KBM-7 (cell line): Measurements from ENCODE around the gene GABBR2.
"Not testable (repeated sequence)": the region's sequence is repeated elsewhere in the genome, so short reads cannot be mapped to it uniquely, and the experiment has no call there.

Experiments used
- DNase-seq: peaks from one replicate; pipeline ENCODE4 v3.0.0-alpha.2; 2015
- in situ Hi-C: fragments of 300-500 bp; cut with MboI; formaldehyde crosslinking; loops from 2 replicates; pipeline ENCODE4 v1.14.3; 2020; ENCODE audit warnings: low sequenced_read_pairs, low pct_unique_long_range_greater_than_20kb, mixed read lengths

GABBR2 gene

DNA sequence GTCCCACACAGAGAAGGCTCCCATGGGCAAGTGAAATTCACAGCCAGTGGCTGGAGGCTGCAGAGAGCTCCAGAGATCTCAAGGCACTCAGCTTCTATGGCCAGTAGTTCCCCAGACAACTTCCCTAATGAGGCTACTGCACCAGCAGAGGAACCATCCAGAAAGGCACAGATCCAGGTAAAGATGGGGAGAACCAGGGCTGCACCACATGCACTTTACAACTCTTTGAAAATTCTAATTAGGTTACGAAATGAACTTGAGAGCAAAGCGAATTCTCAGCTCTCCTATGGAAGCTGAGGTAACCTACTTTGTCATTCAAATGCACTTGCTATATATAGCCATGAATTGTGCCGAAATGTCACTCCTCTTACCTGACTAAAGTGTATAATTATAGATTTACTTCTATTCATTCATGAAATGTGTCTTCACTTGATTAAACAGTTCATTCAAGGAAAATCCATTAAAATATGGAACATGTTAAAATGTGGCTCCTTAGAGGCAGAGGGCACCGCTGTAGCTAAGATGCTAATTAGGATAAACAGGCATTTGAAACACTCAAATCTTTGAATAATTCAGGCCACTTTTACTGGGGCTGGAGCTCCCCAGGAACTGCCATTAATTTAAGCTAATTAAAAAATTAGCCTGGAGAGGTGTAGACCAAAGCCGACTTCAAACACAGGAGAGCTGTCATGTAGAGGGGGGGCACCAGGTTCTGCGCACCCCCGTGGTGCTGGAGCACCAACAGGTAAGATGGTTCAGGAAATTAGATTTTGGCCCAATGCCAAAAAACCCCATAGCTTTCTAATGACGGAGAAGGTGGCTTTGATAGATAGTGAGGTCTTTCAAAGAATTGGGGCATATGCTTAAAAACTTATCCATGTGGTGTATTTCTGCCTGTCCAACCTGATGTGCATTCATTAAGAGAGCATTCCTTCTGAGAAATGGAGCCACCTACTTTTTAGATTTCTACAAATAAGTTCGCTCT is 204.1 kb downstream of the GABBR2 start:
- DNase-seq, result no peak
- in situ Hi-C loops, result no loop called here

GRCh38 chr9:98503867-98504266 is 204.9 kb downstream of the GABBR2 start:
- no peak for DNase-seq
- in situ Hi-C loops, result no loop called here

DNA sequence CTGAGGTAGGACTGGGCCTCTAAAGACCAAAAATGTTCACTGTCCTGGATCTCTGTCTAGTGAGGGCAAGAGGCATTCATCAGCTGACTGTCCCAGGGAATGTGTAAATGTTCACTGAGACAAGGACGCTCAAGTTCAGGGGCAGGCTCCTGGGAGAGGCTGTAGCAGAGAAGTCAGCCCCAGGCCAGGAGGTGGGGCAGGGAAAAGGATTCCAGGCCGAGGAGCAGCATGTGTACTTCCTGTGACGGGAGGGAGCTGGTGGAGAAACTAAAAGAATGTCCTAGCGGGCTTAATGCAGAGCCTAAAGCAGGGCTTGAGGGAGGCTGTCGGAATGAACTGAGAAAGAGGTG is 205.8 kb downstream of the GABBR2 start:
- no peak for DNase-seq
- in situ Hi-C loops, result no loop called here

DNA sequence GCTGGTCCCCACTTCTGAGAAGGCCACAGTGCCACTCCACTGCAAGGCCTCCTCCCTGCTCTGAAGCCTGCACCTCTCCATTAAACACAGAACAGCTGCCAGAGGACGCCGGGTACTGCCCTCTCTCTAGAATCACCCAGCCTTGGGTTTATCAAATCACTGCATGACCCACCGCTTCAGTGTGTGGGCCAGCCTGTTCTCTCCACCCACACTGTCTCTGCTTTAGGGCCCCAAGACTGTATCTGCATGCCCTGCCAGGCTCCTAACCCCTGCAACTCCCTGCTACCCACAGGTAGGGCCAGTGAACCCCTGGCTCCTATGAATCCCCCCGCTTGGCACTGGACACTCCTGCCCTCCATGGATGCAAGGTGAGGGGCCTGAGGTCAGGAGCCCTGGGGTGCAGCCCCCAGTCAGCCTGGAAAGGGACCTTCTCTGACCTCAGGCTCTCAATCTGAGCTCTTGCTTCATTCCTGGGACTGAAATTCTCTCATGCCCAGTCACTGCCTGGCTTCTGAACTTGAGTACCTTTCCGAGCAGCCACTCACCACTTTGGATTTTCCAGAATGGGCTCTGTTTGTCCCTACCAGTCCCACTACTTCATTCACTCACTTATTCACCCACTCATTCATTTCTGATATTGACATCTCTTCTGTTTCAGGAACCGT is 206.3 kb downstream of the GABBR2 start:
- no peak for DNase-seq
- in situ Hi-C loops, result no loop called here

- no peak for DNase-seq
- in situ Hi-C loops, result no loop called here
These were observed 206.9 kb downstream of the GABBR2 start for GRCh38 chr9:98501819-98502218.

DNA sequence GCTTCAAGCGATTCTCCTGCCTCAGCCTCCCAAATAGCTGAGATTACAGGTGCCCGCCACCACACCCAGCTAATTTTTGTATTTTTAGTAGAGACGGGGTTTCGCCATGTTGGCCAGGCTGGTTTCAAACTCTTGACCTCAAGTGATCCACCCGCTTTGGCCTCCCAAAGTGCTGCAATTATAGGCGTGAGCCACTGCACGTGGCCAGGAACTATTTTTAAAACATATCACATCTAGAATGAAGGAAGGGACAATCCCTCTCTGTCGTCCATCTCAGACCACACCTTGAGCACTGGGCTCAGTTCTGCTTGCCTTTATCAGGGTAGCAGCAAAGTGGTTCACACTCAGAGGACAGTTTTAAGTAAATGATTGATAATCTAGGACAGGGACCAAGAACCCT is 207.5 kb downstream of the GABBR2 start:
- DNase-seq, in situ Hi-C loops: not testable (repeated sequence)

GRCh38 chr9:98500337-98500919 is 208.3 kb downstream of the GABBR2 start:
- in situ Hi-C loops, result no loop called here
- DNase-seq, result no peak

- in situ Hi-C loops, result no loop called here
These were observed 213.2 kb downstream of the GABBR2 start for GRCh38 chr9:98495530-98495929.

DNA sequence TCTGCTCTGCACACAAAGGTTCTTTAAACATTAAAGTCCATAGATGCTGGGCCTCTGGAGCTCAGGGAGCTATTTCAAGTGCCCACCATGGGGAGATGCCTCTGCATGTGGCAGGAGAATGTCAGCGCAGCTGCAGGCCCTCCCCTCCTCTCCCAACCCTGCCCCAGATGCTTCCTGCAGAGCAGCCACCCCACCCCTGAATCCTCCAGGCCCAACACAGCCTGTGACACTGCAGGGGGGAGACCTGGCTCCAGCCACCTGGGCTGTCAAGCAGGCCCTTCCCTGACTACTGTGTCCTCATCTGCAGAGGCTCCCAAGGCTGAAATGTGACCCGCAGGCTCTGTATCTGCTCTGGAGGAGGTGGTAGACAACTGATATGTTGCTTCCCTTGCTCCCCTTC is 213.9 kb downstream of the GABBR2 start:
- in situ Hi-C loops, result no loop called here
- no peak for DNase-seq

More at GRCh38 chr9:98495530-98495929, 213.2 kb downstream of the GABBR2 start:
- no peak for DNase-seq

DNA sequence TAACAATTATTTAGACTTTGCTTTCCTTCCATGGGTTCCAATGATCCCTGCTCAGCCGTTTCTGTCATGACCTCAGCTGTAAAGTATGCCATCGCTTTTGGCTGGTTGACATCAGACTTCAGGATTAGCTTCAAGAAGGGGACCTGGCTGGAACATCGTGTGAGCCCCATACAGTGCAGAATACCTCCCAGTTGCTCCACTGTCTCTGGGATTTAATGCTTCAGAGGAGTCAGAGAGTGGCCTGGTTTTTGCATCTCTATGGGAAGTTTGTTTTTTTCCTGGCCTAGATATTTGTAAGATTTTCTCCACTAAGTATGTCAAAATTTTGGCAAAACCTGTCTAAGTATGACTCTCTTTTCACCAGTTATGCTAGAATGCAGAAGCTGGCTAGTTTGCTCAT is 216.9 kb downstream of the GABBR2 start:
- no peak for DNase-seq
- in situ Hi-C loops, result no loop called here

- no peak for DNase-seq
- in situ Hi-C loops, result no loop called here
These were observed 217.5 kb downstream of the GABBR2 start for GRCh38 chr9:98491231-98491651.

GRCh38 chr9:98488571-98489312 is 220.0 kb downstream of the GABBR2 start:
- no peak for DNase-seq
- in situ Hi-C loops, result no loop called here

GRCh38 chr9:98485706-98486105 is 223.0 kb downstream of the GABBR2 start:
- in situ Hi-C loops, result no loop called here
- no peak for DNase-seq

DNA sequence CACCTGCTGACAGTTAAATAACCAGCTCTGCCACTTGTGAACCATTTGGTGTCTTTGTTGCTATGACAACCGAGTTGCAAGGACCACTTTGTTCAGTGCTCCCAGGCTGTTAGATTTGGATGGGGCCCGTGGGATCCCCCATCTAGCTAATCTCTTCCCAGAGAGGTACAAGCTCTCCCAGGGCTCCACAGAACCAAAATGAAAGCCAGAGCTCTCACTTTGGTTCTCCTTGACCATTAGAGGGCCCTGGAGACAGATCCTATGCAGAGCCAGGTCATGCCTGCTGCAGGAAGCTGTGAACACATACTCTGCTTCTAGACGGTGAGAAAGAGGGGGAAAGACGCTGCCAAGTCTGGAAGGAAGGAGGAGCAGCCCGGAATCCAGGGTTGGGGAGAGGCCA is 224.6 kb downstream of the GABBR2 start:
- in situ Hi-C loops, result no loop called here

GRCh38 chr9:98482226-98482625 is 226.5 kb downstream of the GABBR2 start:
- no peak for DNase-seq
- in situ Hi-C loops, result no loop called here

More for the DNA sequence above, 224.6 kb downstream of the GABBR2 start:
- no peak for DNase-seq

- in situ Hi-C loops, result no loop called here
- no peak for DNase-seq
These were observed 227.1 kb downstream of the GABBR2 start for GRCh38 chr9:98481676-98482075.

DNA sequence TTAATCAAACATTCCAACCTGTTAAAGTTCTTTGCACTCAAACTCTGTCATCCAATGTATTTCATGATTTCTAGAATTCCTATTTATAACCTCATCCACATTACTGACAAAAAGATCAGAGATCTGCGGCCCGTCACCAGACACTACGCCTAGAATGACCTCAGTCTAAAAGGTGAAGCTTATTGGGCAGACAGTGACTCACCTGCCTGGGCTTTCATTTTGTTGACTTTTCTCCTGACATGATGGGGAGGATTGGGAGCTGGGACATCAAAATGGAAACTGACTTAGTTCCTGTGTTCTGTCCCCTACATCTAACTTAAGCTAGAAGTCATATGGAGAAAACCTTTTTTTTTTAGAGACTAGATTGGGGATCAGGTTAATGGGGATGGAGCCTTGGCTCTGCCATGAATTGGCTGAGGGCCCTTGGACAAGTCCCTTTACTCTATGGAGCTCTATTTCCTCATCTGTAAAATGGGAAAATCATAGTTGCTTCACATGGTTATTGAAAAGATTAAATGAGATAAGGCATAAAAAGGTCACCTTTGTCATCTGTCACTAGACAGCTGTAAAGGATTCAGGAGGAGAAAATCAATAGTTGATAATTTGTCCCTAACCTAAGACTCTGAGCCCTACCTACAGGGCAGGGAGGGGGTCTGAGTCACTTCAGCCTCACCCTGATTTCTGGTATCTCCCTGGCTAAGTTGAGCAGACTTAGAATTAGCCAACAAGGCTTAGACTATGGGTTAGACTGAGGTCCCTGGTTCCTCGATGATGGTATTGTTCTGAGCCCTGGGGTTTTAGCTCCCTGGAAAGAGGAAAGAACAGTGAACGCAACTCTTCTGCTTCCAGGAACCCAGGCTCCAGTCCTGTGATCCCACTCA is 228.5 kb downstream of the GABBR2 start:
- DNase-seq, result no peak
- in situ Hi-C loops, result no loop called here

DNA sequence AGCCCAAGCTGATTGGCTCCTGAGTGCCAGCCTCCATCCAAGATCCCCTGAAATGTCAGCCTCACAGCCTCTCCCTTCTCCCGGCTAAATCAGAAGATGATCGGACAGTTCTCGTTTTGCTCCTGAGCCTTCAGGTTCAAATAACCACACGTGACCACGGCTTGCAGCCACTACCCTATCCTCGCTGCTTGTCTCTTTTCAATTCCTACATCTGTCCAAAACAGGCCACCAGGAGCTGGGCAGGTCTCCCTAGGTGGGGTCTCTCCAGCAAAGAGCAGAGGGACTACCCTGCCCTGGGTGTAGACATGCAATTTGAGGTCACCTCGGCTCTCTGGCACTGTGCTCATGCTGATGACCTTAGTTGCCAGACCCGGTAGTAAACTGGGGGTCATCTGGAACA is 229.3 kb downstream of the GABBR2 start:
- no peak for DNase-seq

GRCh38 chr9:98477884-98478283 is 230.9 kb downstream of the GABBR2 start:
- in situ Hi-C loops, result no loop called here
- DNase-seq, result no peak

More for the DNA sequence above, 229.3 kb downstream of the GABBR2 start:
- in situ Hi-C loops, result no loop called here
